ENCODE results near the gene CD27.

Gene CD27

DNA sequence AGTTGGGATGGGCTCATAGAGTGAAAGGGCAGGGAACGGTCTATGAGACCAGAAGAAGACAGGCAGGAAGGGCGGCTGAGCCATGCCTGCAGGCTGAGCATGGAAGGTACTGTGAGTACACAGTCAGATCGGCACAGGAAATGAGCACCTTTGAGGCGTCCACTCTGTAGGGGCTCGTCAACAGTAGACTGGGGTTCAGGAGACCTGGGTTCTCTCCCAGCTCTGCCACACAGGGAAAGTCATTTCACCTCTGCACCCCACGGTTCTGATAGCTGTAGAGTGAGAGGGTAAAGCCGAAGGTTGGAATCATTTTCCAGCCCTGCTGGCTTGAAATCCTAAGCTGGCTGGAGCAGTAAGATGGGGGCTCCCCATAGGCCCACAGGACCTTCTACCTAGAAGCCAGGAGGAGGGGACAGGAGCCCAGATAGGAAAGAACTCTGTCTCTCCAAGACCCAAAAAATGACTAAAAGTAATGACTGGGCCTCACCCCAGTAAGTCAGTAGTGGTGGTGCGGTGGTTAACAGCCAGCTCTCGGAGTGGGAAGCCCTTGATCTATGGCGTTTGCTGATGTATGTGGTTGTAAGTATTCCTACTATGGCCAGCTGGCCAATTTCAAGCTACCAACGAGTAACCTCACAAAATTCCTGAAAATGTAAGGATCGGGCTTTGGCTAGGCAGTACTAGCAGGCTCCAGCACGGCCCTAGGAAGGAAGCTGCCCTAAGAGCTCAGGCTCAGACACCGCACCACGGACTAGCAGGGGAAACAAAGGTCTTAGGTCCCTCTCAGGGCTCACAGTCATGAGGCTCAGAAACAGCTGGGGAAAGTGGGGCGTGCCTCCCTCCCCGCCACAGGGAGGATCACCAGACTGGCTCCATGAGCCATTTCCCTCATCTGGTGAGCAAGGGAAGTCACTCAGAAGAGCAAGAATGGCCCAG lies 10.3 kb upstream of the CD27 start:
- no peak for DNase-seq (ENCODE audit: low spot score)

GRCh38 chr12:6435961-6436715 lies 8.6 kb upstream of the CD27 start:
- no peak for DNase-seq (ENCODE audit: low spot score)

GRCh38 chr12:6437586-6437985 lies 7.2 kb upstream of the CD27 start:
- DNase-seq (ENCODE audit: low spot score) = no peak

DNA sequence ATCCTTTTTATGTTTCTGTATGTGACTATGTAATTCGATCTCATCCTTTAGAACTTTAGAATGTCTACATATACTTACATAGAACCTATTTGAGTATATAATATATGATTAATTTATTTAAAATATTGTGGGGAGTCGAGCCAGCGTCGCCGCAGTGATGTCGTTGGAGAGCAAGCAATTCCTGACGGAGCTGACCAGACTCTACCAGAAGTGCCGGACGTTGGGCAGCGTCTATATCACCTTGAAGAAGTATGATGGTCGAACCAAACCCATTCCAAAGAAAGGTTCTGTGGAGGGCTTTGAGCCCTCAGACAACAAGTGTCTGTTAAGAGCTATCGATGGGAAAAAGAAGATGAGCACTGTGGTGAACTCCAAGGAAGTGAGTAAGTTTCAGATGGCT lies 6.4 kb upstream of the CD27 start:
- DNase-seq (ENCODE audit: low spot score) = no peak

GRCh38 chr12:6440391-6440790 lies 4.4 kb upstream of the CD27 start:
- DNase-seq (ENCODE audit: low spot score) = no peak

GRCh38 chr12:6442836-6443235 lies 1.9 kb upstream of the CD27 start:
- no peak for DNase-seq (ENCODE audit: low spot score)

DNA sequence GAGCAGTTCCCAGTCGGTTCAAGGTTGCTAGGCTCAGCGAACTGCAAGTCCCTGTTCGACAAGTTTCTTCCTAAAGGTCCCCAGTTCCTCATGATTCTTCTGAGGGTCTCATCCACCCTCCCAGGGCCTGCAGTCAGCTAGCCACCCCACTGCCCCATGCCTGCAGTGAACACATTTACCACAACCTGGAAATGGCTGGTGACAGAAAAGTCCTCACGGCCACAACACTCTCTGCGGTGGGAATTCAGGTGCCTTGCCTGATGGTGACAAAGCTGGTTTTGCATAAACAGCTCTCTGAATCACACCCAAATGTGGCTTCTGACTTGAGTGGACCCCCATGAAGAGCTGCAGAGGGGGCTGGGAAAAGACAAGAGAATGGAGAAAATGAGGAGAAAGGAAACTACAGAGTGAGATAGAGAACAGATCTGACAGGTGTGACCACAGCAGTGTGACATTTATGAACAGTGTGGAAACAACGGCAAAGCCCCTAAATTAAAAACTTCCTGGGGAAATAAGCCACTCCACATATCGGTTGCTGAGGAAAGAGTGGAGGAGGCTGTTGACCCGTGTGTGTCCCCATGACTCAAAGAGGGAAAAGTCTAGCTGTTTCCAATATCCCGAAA lies 1.3 kb upstream of the CD27 start:
- DNase-seq (ENCODE audit: low spot score) = no peak

GRCh38 chr12:6444031-6444430 lies 724 bp upstream of the CD27 start:
- DNase-seq (ENCODE audit: low spot score) = no peak

DNA sequence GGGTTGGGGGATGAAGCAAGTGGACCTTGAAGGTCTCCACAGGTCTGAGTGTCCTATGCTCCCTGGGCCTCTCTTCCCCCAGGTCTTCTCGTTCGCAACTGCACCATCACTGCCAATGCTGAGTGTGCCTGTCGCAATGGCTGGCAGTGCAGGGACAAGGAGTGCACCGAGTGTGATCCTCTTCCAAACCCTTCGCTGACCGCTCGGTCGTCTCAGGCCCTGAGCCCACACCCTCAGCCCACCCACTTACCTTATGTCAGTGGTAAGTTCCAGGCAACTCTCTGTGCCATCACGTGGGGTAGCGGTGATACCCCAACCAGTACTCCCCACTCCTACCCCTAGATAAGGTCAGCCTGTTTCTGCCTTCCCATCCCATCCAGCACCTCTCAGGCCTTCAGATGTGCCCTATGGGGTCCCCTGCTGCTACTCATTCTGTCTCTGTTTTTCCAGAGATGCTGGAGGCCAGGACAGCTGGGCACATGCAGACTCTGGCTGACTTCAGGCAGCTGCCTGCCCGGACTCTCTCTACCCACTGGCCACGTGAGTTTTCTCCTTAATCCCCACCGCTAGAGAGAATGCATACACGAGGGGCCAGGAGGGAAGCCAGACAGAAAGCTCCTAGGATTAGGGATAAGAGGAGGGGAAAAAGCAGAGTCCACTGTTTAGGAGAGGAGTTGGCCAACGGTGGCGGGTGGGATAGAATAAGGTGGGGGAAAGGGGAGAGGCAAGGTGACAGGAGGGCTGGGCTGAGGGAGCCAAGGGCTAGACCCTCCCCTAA lies 5.5 kb downstream of the CD27 start:
- DNase-seq (ENCODE audit: low spot score) = no peak

- no peak for DNase-seq (ENCODE audit: low spot score)
Observed at GRCh38 chr12:6450869-6451347, 6.2 kb downstream of the CD27 start.

- DNase-seq (ENCODE audit: low spot score) = peak; percentile 81
Observed at GRCh38 chr12:6451348-6452244, 6.8 kb downstream of the CD27 start, which contains the start of gene TAPBPL. Gene TAPBPL (plus strand): TSS chr12:6452042. CDS start chr12:6452249, 207 bp downstream.

GRCh38 chr12:6452245-6452943 lies 7.6 kb downstream of the CD27 start:
- DNase-seq (ENCODE audit: low spot score) = no peak

DNA sequence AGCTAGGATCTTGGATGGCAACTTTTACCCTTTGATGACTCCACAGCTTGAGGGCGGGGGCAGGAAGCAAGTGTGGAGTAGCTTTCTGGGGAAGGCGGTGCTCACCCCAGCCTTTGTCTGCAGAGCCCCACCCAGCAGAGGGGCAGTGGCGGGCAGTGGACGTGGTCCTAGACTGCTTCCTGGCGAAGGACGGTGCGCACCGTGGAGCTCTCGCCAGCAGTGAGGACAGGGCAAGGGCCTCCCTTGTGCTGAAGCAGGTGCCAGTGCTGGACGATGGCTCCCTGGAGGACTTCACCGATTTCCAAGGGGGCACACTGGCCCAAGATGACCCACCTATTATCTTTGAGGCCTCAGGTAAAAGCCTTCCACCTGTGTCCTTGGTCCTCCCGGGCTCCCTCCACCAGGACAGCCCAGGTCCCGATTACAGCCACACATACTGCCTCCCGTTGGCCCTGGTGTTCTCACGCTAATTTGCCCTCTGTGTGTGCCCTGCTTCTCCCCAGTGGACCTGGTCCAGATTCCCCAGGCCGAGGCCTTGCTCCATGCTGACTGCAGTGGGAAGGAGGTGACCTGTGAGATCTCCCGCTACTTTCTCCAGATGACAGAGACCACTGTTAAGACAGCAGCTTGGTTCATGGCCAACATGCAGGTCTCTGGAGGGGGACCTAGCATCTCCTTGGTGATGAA lies 8.3 kb downstream of the CD27 start:
- DNase-seq (ENCODE audit: low spot score) = no peak

GRCh38 chr12:6457220-6457945 lies 12.6 kb downstream of the CD27 start:
- DNase-seq (ENCODE audit: low spot score) = no peak

GRCh38 chr12:6458281-6459003 lies 13.7 kb downstream of the CD27 start:
- no peak for DNase-seq (ENCODE audit: low spot score)

- DNase-seq (ENCODE audit: low spot score) = no peak
Observed at GRCh38 chr12:6459004-6459337, 14.2 kb downstream of the CD27 start.

DNA sequence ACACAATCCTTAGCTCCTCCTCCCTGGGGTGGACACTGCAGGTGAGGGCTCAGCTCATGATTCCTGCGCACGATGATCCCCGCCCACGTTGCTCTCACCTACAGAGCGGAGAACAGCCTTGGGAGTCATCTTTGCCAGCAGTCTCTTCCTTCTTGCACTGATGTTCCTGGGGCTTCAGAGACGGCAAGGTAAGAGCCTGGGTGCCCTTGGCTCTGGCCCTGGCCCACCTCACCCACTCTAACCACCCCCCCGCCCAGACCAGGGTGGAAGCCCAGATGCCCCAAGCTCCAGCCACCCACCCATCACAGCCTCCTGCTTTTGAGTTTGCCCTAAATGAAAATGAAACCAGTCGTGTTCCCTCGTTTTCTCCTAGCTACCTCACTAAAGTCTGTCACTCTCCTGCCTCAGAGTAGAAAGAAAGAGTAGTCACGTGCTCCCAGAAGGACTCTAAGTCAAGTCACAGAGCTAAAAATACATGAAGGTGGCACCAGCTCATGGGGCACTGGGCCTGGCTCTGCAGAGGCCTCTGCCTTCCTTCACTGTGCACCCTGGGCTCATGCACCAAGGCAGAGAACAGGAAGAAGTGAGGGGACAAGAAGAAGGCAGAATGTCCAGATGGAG lies 16.1 kb downstream of the CD27 start:
- DNase-seq (ENCODE audit: low spot score) = no peak
